Stimulated activated CD4-positive, alpha-beta T cell treated with anti-CD3 and anti-CD28 coated beads, TNF-alpha, amount 100 ng/mL, for 4 hours (primary cell): ENCODE data around the gene NGF.

Experiments
- DNase-seq, 3 experiments: peaks; one replicate each; pipeline ENCODE4 v3.0.0-alpha.2; 2020; ENCODE audit warnings: low read depth in 3 of 3

The NGF gene

GRCh38 chr1:115336741-115337140, 1.3 kb downstream of the NGF start:
- no peak for DNase-seq

DNA sequence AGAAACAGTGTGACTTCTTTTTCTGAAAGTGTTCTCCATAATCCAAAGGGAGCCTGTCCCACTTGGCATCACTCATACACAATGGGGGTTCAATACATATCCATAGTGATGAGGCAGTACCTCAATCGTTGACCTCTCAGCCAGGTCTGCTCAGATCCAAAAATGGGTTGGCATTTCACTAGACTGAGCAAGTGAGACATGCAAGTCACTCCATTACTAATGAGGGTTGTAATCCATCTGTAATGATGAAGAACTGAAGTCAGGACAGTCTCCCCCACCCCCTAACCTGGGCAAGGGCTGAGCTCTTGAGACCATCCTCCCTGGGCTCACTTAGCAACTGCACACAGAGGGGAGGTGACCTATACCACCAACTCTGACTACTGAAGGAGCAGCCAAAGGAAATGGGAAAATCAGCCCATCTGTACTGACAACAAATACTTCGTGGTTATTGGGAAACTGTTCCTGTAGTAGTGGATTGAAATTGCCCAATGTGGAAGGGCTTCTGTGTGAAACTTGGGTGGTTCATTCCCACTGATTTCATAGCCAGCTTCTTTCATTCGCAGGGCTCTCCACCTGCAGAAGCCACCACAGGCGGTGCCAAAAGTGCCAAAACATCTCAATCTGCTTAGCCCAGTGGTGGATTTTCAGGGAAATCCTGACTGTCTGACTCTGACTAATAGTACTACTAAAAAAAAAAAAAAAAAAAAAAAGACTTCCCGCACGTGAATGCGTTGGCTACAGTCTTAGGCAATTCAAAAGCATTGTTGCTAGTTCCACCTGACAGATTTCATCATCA, 5.0 kb downstream of the NGF start:
- no peak for DNase-seq

DNA sequence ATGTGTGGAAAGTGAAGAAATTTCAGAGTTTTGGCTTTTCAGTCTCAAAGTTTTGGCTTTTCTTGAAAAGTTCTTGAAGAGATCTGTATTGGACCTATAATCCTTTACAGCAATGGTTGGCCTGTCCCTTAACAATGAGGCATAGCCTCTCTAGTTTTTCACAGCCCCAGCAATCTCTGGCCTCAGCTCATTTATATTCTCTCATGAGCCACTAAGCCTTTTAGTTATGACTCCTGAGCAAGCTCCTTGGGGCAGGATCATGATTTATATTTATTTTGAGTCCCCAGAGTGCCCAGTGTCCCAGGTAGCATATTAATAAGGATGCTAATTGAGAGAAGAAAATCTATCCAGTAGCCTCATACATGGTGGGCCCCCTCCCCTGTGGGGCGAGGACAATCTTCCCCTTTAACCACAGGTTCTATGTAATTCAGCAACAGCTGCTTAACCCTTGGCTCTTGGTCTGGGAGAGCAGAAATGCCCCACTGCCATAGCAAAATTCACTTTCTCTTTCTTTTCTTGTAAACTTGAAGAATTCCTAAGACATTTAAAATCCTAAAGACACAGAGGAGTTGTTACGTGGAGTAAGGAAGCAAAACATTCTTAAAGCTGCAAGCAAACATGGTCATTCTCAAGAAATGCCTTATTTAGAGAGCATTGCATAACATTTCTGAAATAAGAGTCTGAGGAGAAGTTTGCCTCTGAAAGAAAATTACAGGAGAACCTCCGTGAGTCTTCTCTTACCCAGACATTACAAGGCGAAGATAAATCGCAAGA, 6.3 kb downstream of the NGF start:
- DNase-seq: no peak

- no peak for DNase-seq
These were observed 7.5 kb downstream of the NGF start for GRCh38 chr1:115330480-115331013.

DNA sequence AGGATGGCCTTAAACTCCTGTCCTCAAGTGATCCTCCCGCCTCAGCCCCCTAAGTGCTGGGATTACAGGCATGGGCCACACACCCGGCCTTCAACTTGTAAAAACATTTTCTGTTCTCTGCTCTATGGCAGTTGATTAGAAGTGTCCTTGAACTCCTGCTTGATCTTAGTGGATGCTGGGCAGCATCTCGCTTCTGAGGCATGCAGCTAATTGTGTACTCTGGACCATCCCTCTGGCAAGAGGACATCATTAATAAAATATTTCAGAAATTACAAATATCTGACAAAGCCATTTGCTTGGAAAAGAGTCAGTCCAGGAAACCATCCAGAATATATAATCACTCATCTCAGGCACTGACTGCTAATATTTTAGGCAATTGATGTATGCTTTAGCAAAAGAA, 8.1 kb downstream of the NGF start:
- no peak for DNase-seq

DNA sequence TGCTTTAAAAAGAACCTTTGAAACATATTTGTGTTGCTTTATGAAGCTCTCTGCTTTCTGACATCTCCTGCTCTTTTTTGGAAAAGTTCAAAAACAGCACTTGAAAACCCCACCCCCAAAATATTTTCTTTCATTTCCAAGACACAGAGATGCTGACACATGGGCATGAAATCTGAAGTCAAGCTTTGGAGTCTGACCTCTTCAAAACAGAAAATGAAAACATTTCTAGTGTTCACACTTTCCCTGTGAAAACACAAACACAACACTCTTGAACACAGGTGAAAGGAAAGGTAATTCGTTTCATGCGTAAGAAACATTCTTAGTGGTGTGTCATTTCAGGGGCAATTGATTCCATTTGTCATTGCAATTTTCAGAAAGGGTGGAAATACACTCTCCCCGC, 10.8 kb downstream of the NGF start:
- DNase-seq: no peak

- DNase-seq: no peak
These were observed 11.6 kb downstream of the NGF start for GRCh38 chr1:115326419-115326818.

DNA sequence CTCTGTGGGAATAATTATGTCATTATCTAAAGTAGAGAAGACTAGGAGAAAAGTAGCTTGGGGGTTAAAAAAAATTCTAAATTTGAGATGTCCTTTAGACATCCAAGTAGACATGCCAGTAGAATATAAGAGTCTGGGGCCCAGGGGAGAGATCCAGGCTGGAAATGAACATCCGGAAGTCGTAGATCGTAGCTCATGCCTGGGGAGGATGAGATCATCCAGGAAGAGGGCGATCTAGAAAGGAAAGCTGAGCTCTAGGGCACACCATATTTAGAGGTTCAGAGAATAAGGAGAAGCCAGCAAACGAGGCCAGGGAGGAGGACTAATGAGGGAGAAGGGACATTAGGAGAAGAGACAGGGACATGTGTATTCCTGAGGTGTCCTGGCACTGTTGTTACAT, 12.2 kb downstream of the NGF start:
- no peak for DNase-seq

DNA sequence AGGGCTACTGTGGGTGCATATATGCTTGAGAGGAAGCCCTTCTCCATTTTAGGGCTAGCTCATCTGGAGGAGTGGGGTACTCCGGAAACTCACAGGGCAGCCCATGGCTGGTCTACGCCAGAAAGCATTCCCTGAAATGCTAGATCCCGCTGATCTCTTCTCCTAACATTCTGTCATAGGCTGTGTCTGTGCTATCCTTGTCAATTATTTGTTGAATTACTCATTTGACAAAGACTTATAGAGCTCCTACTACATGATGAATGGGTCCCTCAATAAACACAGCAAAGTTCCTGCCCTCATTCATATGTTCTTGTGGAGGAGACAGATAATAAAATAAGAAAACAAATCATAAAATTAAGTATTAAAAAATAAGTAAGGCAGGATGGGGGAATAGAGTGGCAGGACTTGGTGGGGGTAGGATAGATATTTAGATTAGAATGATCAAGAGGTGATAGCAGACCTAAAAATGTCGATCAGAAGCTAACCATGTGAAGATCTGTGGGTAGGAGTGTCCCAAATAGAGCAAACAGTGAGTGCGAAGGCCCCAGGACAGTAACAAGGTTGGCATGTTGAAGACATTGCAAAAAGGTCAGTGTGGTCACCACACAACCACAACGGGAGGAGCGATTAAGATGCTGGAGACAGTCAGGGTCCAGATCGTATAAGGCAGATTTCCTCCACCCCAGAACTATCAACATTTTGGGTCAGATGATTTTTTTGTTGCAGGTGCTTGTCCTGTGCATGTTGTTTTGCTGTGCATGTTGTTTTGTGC, 13.2 kb downstream of the NGF start:
- DNase-seq: no peak

DNA sequence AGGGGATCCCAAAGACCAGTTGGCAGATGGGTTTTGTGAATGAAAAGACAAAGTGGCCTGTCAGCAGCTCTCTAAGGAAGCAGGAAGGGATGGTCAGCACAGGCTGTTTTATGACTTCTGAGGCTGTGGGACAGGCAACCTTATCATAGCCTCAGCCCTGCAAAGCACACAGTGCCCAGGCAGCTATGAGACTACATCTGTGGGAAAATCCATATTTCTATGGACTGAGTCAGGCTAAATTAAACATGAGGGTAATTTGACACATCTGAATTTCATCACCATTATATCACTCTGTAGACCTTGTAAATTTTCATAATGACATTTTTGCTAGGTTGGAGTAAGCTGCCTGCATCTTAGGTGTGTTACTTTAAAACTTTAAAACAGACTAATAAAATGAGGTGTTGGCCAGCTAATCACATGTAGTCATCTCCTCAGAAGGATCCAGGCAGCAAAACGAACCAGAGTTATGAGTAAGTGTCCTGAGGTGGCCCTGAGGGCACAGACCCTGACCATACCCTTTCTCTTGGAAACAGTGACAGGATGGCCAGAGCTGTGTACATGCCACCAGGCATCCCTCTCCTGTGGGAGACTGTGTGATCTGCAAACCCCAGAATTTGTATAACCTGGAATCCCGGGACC, 14.6 kb downstream of the NGF start:
- DNase-seq: no peak

DNA sequence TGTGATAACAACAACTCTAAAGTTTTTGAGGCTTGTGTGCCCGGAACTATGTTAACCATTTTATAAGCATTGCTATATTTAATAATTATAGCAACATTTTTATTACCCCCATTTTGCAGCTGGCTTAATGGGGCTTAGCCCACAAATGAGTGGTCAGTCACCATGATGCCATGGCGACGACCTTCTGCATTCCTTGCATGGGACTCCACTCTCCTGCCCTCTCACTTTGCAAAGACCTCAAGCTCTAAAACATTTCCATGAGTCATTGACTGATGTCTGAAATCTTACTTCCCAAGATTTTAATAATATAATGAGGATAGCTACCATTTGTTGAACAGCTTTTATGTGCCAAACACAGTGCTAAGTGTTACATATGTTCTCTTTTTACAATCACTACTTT, 15.4 kb downstream of the NGF start:
- no peak for DNase-seq

DNA sequence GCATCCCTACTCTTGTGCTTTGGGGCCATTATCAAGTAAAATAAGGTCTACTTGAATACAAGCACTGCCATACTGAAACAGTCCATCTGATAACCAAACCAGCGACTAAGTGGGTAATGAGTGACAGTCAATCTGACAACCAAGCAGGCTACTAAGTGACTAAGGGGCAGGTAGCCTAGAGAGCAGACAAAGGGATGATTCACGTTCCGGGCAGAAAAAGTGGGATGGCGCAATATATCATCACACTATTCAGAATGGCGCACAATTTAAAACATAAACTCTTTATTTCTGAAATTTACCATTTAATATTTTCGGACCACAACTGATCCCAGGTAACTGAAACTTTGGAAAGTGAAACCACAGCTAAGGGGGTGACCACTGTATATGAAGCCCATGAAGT, 17.7 kb downstream of the NGF start:
- DNase-seq: no peak

- DNase-seq: no peak
These were observed 18.3 kb downstream of the NGF start for GRCh38 chr1:115319706-115320105.

DNA sequence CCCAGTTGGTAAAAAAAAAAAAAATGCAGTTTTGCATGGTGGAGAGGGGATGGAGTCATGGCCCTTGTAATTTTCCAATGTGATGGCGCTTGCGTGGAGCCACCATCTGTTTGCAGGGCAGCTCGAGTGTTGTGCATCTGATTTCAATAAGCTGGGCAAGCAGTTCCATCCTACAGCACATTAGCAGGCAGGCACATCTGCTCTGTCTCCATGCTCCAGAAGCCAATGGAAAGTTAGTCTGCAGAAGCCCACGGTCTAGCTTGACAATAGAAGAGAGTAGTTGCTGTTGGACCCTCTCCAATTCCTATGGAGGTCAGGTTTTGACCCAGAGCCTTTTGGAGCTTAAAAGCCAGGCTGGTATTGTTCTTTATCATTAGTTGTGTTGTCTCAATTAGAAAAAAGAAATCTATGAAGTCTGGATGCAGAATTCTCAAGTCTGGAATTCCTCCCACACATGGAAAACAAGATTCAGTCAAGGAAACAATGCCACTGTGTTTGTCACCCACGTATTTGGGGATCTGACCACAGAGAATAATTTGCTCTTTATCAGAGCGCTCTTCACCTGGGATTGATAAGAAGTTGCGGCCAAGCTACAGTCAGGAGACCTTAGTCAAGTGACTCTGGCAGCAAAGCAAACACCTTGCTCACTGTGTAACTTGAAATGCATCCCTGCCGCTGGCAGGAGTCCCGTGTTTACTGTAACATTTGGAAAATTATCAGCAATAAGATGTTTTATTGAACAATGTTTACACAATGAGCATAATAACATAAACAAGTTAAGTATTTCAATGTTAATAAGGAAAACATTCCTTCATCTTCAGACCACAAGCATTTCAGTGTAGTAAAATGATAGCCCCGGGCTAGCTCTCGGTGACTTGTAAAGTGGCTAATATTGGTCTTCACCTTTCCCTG, 20.7 kb downstream of the NGF start:
- no peak for DNase-seq

DNA sequence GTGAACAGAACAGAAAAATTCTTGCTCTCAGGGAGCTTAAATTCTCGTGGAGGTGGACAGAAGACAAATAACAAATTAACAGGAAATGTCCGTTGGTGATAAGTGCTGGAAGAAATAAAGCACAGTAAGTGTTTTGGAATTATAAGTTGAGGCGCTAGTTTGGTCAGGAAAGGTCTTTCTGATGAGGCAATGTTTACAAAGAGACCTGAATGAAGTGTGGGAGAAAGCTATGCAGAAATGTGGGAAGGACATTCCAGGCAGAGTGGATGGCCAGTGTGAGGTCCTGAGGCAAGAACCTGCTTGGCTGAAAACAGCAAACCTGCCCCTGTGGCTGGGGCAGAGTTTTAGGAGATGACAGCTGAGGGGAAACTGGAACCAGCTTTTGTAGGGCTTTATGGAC, 23.3 kb downstream of the NGF start:
- DNase-seq: no peak

- no peak for DNase-seq
These were observed 24.0 kb downstream of the NGF start for GRCh38 chr1:115314092-115314491.

DNA sequence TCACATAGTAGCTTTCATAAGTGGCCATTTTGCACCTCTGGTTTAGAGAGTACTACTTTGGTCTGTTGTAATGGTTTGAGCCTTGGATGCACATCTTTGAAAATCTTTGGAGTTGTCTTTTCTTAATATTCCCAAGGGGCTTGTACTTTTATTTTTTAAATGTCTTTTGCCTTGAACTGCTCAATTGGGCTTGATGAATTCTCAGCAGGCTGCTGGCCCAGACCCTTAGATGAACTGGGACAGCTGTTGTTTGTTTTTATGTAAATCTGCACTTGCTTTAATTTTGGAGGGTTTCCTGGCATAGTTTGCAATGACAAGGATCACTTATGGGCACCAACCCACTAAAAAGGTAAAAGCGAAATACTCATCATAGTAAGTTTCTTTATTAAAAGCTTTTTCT, 24.9 kb downstream of the NGF start:
- DNase-seq: no peak

- DNase-seq: no peak
These were observed 25.3 kb downstream of the NGF start for GRCh38 chr1:115312742-115313141.

GRCh38 chr1:115311474-115311989, 26.5 kb downstream of the NGF start:
- DNase-seq: no peak
